Brain microvascular endothelial cell (primary cell): ENCODE results near the gene TRIM52.

ENCODE experiments used
- DNase-seq: peaks from one replicate; pipeline ENCODE4 v3.0.0-alpha.2; 2020
- H3K27ac ChIP-seq: fragments of 250-450 bp; sonication (Bioruptor Pico); 2 replicates; pipeline ENCODE4 v1.5.1; 2020; ENCODE audit warnings: mild to moderate bottlenecking, moderate library complexity
- H3K27me3 ChIP-seq: fragments of 250-450 bp; sonication (Bioruptor Pico); replicated peaks from 2 replicates; pipeline ENCODE4 v1.5.1; 2020; ENCODE audit warnings: mild to moderate bottlenecking
- H3K36me3 ChIP-seq: fragments of 250-450 bp; sonication (Bioruptor Pico); replicated peaks from 2 replicates; pipeline ENCODE4 v1.5.1; 2020; ENCODE audit warnings: mild to moderate bottlenecking
- H3K4me3 ChIP-seq: 2 replicates; pipeline ENCODE4 v1.5.1; 2011; ENCODE audit warnings: low read depth, mild to moderate bottlenecking, control low read depth, low read length, moderate library complexity
- in situ Hi-C: cut with HindIII; loops from 2 replicates; pipeline ENCODE4 v1.10.0; 2017; ENCODE audit warnings: low sequenced_read_pairs, low pct_ligation_motif_present
- TF ChIP-seq, protein P1 (sequence below): IDR thresholded peaks from 2 replicates; pipeline ENCODE4 v1.5.1; 2011; ENCODE audit warnings: low read depth, mild to moderate bottlenecking, moderate library complexity, low read length, control low read depth, inconsistent platforms; ENCODE audit errors: missing control alignments

Gene TRIM52

GRCh38 chr5:181265092-181265671 lies 4.2 kb upstream of the TRIM52 start:
- in situ Hi-C loops: no loop called here
- DNase-seq: no peak
- Histone ChIP-seq H3K27ac (no peak overlapping the region), H3K36me3 (peaks cover 3% of the 10 kb centered on the region), H3K4me3 (no peak overlapping the region), H3K27me3 (no peaks in the 10 kb centered on the region)
- TF ChIP-seq, protein P1, sequence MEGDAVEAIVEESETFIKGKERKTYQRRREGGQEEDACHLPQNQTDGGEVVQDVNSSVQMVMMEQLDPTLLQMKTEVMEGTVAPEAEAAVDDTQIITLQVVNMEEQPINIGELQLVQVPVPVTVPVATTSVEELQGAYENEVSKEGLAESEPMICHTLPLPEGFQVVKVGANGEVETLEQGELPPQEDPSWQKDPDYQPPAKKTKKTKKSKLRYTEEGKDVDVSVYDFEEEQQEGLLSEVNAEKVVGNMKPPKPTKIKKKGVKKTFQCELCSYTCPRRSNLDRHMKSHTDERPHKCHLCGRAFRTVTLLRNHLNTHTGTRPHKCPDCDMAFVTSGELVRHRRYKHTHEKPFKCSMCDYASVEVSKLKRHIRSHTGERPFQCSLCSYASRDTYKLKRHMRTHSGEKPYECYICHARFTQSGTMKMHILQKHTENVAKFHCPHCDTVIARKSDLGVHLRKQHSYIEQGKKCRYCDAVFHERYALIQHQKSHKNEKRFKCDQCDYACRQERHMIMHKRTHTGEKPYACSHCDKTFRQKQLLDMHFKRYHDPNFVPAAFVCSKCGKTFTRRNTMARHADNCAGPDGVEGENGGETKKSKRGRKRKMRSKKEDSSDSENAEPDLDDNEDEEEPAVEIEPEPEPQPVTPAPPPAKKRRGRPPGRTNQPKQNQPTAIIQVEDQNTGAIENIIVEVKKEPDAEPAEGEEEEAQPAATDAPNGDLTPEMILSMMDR: no peak

DNA sequence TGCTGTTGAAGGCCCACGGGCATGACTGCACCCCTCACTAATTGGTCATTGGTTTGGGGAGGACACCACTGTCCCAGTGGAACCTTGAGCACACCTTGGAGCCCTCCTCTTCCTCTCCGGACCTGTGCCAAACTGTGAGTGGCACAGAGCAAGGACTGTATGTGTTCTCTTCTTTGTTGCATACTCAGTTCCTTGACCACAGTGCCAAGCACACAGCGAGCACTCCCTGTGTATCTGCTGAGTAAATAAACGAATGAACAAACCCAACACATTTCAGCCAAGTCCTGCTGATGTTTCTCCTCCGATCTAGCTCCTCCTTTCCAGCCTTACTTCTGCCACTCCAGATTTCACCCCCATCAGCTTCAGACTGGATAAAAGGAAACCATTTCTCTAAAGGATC lies 2.7 kb upstream of the TRIM52 start:
- in situ Hi-C loops: no loop called here
- DNase-seq: no peak
- peaks cover 3% of the 10 kb centered on the region for H3K36me3 ChIP-seq
- TF ChIP-seq, protein P1: no peak
- no peaks in the 10 kb centered on the region for H3K27me3 ChIP-seq
- no peak overlapping the region for H3K4me3 ChIP-seq
- no peak overlapping the region for H3K27ac ChIP-seq

- TF ChIP-seq, protein P1: no peak
- peak overlapping the region; percentile 89 for H3K4me3 ChIP-seq
- H3K27me3 ChIP-seq: no peaks in the 10 kb centered on the region
- DNase-seq: peak; percentile 51
- H3K27ac ChIP-seq: peak overlapping the region; percentile 98
- in situ Hi-C loops: no loop called here
- peaks cover 3% of the 10 kb centered on the region for H3K36me3 ChIP-seq
Measured at GRCh38 chr5:181261320-181262049, 542 bp upstream of the TRIM52 start.

- peak overlapping the region; percentile 98 for H3K27ac ChIP-seq
- H3K27me3 ChIP-seq: no peaks in the 10 kb centered on the region
- H3K36me3 ChIP-seq: peaks cover 5% of the 10 kb centered on the region
- DNase-seq: no peak
- H3K4me3 ChIP-seq: peak overlapping the region; percentile 89
- TF ChIP-seq, protein P1: no peak
- in situ Hi-C loops: no loop called here
Measured at GRCh38 chr5:181259974-181260719, 796 bp downstream of the TRIM52 start.

DNA sequence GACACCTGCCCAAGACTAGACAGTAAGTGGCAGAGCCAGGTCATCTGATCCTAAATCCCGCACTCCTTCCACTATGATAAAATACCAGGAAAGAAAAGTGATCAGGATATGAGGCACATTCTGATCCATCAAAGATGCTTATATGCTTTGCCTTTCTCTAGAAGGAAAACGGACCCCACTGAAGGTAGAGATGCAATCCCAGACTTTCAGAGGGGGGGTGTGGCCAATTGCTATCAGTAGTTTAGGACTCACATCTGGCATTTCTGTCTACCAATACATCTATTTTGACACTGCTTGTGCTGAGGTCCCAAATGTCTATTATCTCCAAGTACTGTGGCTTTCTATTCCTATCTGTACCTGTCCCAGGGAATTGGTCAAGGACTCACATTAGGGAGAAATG lies 1.7 kb downstream of the TRIM52 start:
- H3K27ac ChIP-seq: no peak overlapping the region
- peak overlapping the region; percentile 89 for H3K4me3 ChIP-seq
- TF ChIP-seq, protein P1: no peak

More for the DNA sequence above, 1.7 kb downstream of the TRIM52 start:
- in situ Hi-C loops: no loop called here
- Histone ChIP-seq H3K36me3 (peaks cover 9% of the 10 kb centered on the region), H3K27me3 (no peaks in the 10 kb centered on the region)
- DNase-seq: no peak
